NCI-H1436 treated with DMSO at 0.1 percent for 48 hours (cell line): ENCODE measurements around the gene SNCAIP.
"Not testable (repeated sequence)": the region's sequence is repeated elsewhere in the genome, so short reads cannot be mapped to it uniquely, and the experiment has no call there.

ENCODE experiments used
- DNase-seq: peaks from one replicate; lab custom pipeline; 2025; lab: John Stamatoyannopoulos, UW

The SNCAIP gene

DNA sequence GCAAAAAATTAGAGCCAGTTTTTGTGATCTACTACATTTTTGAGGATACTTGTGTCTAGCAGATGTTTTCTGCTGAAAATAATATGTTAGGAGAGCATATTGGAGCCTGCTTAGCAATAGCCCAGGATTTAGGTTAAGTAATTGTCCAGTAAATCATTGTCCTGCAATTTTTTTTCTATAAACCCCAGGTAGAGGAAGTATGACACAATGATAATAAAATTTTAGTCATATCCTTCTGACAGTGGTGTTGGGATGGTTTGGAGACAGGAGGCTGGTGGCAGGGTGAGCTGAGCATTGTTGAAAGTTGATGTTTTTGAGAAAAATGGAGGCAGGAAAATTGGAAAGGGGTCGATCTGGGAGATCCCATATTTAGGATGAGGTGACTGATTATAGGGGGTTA, 3.5 kb downstream of the SNCAIP start:
- DNase-seq, result no peak

DNA sequence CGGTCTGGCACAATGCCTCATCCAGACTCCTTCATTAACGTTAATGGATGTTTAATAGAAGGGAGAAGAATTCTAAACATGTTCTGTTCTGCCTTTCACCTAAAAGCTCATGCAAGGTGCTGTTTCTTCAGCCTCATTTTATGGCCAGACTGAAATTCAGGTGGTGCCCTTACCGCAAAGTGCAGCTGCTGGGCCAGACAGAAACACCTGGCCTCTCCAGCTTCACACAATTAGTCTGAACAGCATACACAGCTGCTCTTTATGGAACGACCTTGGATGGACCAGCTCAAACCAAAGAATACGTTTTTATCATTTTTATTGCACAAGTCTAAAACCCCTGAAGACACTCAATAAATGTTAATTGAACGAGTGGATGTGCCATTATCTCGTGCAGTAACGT, 4.6 kb downstream of the SNCAIP start:
- DNase-seq, result no peak

DNA sequence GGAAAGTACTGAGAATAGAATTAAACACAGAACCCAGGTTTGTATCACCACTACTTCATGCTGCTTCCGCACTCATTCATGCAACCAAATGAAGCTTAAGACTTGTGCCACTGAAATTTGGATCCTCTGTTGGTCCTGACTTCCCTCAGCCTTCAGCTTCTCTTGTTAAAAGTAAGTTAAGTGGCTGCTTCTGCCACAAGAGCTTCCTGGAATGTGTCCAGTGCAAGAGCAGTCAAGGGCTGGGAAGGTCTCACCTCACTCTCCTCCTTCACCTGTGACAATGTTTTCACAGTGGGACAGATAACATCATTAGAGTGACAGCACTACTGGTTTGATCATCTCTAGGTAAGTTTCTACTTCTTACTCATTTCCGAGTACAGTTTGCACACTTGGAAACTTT, 7.9 kb downstream of the SNCAIP start:
- no peak for DNase-seq

DNA sequence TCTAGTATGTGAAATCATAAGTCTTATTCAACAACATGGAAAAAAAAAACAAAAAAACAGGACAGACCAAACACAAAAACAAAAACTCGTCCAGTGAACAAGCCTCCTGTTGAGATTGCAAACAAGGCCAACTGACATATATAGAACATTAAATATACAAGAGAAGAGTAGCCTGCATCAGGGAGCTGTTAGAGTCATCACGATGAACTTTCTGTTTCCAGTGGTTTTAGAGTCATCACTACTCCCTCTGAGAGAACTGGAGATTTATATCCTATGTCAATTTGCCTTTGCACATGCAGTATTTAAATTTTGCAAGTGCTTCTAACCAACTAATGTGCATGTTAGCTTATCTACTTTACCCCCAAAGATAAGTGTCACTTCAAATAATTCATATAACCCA, 9.9 kb downstream of the SNCAIP start:
- no peak for DNase-seq

DNA sequence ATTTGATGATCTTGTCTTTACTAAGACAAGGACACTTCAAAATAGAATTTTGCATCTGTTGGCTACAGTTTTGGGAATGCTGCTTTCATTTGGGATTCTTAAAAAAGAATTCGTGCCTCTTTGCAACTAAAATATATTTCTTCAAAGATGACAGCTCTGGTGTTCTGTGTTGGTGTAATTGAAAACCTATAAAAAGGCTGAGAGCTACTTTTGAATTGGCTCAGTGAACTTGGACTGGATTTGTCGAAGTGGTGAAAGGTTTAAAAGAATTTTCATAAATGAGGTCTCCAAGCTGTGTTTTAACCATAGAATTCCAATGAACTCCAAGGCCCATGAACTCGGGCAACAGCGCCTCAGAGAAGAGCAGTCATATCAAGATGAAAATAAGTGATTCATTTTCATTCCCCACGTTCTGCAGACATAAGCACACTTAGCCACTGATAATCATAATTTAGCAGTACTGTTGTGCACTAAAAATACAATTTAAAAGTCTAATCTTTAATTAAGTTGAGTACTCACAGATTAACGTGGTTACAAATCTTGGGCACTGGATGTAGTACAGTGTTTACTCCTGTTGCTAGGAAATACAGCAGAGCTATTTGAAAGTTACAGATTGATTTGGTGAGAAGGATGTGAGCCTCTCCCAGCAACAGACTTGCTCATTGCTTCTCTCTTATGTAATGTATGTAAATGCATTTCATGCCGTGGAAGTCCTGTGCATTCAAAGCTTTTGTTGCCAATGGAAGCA, 10.9 kb downstream of the SNCAIP start:
- no peak for DNase-seq

DNA sequence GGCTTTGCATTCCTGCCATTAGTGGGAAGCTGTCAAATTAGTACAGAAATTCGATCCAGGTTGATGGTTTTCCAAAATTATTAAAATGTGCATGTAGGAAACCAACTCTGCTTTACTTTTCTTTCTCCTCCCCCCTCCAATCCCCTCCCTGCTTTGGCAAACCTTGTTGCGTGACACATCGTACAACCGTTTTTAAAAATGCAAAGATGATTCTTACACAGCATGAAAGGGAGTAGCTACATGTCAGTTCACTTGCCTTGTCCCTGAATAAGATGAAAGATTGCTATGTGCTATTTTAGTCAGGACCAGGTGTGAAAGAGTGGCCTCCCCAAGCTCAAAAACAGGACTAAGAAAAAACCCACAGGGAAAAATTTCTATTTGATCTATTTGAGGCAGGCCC, 11.7 kb downstream of the SNCAIP start:
- DNase-seq, result no peak

DNA sequence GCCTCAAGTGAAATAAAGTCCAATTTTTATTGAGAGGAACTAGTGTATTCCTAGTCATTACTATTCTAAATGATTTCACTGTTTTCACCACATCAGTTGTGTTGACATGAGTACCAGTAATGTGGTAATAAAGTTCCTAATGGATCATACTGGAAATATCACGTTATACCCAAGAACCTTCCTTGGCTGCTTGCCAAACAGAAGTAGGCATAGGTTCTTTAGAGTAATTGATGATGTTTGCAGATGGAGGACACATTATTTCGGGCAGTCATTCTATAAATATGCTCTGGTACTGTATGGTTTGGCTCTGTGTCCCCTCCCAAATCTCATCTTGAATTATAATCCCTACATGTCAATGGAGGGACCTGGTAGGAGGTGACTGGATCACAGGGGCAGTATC, 15.1 kb downstream of the SNCAIP start:
- DNase-seq, result no peak

DNA sequence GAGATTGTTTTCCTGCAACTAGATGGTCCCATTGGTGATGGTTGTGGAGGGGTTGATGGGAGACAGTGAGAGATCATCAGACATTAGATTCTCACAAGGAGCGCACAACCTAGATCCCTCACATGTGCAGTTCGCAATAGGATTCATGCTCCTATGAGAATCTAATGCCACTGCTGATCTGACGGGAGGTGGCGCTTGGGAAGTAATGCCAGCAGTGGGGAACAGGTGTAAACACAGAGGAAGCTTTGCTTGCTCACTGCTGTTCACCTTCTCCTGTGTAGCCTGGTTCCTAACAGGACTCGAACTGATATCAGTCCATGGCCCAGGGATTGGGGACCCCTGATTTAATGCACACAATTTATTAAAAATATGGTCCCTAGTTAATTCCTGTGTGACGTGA, 18.8 kb downstream of the SNCAIP start:
- no peak for DNase-seq

DNA sequence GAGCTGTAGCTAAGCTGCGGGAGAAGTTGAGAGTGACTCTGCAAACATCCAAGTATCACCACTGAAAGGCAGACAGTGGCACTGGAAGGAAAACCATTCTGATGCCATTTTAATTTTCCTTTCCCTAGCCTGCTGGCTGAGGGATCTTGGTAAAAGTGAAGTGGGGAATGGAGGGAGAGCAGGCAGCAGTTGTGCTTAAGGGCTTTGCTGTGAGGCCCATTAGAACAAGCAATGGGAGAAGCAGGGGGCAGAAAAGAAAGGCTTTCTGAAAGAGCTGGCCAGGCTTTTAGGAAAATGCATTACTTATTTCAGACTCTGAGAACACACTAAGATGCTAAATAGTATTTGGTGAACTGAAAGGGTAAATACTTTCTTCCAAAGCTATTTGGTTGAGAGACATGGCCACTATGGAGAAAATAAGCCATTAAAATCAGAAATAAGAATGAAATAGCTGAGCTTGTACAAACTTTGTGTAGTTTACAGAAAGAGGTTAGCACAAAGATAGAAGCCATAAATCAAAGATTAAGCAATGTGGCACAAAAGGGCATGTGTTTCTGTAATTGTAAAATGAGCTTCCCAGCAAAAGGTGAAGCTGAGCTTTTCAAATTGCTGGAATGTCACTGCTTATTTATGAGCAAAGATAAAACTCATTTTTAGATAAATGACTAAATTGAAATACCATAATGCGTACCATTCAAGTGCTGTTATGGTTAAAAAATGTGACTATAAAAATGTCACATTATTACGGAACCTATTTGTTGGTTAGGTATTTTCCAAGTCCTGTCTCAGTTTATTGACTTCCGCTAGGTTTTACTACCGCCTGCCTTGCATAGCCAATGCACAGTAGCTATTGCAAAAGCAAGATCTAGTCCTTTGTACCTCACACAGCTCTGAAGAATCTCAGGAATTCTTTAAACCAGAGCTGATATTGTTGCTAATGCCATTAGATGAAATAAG, 20.8 kb downstream of the SNCAIP start:
- no peak for DNase-seq

DNA sequence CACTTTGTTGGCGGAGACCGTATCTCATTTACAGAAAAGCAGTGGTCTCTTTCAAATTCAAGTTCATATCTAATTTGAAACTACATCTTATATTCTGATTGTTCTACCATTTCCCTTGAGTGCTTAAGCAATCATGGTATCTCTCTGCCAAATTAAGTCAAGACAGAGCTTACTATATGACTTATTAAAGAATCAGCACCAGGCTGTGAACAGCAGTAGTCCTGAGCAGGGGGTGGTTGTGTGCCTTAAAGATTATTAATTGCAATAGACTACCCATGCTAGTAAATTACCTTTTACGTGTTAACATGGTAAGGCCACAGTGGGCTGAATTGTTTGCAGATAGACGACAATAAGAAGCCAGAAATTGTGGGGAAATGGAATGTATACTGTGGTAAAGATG, 21.5 kb downstream of the SNCAIP start:
- DNase-seq, result no peak

DNA sequence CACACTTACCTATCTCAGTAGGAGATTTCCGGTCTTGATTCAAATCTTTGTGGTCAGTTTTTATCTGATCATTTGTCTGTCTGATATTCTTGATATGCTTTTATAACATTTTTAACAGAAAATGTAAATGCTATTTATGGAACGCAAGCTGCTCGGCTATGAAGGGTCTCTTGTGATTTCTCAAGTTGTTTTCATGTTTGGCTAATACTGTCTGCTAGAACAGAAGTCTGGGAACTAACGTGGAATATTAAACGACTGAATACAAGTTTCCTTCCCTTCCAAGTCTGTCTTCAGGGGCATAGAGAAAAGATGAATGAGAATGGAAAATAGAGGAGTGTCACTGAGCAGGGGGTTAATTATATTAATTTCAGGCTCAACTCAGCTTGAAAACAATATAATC, 27.6 kb downstream of the SNCAIP start:
- DNase-seq, result no peak

DNA sequence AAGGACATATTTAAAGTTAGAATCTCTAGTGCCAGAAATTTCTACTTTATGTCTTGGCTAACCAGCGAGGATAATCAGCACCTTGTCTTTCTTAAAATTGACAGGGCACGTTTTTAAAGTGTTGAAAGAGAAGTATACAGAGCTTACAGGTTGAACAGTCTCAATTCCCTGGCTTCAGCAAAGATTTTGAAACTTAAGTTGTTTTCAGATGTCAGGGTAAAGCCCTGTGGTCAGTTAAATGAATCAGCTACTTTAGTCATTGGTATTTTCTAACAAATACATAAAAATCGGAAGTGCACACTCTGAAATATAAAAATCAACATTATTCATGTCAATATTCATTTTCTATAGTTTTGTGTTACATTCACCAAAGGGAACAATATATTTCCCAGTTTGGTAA, 29.1 kb downstream of the SNCAIP start:
- DNase-seq, result no peak

DNA sequence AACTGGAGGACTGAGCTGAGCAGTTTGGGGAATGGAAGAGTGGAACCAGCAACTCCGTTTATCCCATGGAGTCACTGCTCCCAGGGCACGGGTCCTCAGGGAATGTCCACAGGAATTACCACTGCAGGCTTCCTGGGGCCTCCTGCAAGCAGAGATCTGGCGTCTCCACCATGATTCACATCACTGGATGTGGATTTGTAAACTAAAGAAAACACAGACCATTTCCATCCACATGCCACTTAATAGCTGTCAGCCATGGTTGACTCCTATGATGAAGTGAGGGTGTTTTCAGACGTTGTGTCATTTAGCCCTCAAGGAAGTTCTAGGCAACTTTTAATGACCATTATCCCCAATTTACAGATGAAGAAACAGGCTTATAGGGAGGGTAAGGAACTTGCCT, 30.2 kb downstream of the SNCAIP start:
- DNase-seq, result no peak

DNA sequence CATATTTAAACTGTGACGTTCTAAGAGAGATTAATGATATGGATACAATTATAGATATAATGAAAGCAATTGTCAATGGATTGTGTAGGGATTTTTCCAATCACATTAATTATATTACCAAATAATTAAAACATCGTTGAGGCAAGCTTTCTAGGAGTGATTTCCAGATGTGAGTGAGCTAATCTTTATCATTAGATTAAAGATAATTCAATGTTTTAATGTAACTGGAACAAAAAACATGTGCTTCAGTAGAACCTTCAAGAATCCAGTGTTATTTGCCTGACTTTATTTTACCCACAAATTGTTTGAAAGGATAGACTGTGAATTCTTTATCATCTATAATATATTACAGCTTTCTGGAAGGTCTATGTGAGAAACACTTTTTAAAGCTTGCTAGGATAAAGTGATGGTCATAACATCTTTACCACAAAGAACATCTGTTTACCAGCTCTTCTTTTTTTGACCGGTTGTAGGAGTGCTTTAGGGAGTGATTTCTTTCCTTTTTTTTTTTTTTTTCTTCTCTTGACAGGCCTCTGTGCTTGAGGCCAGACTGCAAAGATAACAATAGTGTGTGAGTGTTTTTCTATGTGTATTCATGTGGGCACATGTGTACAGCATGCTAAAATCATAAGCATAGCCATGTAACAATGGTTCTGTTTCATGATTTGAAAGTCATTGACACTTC, 35.0 kb downstream of the SNCAIP start:
- DNase-seq, result no peak

DNA sequence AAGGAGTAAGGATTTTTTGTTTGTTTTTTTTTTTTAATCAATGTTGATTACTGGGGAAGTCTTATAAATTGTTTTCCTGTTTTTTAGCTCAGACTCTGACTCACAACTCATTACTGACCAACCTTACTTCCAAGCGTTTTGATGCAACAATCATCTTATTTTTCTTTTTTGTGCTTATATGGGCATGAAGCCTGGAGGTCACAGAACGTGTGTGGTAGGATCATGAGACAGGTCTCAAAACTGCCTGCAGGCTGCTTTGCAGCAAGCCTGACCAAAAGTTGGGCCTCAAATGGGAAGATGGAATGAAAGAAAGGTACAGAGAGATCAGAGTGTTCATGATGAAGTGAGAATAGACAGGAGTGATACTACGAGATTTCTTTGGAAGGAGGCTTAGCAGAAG, 38.5 kb downstream of the SNCAIP start:
- DNase-seq, result no peak

DNA sequence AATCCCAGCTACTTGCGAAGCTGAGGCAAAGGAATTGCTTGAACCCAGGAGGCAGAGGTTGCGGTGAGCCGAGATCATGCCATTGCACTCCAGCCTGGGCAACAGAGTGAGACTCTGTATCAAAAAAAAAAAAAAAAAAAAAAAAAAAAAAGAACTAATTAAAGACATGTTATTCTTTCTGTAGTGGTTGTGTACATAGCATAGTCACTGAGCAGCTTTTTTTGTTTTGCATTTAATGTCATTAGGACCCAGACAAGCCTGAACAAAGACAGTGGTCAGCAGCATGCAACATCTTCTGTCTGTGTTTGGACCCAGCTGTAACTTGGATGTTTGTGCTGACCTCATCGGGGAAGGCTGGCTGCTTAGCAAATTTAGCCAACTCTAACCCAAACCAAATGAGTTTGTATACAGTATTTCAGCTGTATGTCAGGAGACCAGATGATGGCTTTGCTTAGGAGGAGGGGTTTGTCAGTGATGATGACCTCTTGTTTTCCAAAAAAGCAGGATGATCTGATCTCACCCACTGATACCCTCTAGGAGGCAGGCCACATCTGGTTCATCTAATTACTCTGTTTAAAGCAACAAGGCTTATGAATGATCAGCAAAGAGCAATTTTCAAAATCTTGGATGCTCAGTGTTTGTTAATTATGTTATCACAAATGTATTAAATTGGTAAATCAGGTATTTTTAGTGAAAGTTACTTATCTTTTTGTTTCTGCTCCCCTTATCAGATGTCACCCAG, 39.5 kb downstream of the SNCAIP start:
- DNase-seq, result no peak

DNA sequence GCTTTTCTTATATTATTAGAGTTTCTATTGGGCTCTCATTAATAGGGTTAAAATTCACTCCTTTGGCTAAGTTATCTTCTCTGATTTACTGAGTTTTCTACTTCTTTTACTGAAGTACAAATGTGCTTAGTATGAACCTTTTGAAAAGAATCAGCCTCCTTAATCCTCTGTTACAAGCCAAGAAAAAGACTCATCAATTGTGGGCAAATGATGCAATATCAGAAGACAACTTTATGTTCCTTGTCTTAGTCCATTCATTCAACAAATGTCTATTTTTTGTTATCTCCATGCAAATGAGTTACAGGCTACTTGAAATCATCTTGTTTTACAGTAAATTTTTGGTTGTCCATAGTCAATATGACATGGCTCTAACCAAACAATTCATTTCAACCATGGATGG, 40.3 kb downstream of the SNCAIP start:
- DNase-seq, result no peak

DNA sequence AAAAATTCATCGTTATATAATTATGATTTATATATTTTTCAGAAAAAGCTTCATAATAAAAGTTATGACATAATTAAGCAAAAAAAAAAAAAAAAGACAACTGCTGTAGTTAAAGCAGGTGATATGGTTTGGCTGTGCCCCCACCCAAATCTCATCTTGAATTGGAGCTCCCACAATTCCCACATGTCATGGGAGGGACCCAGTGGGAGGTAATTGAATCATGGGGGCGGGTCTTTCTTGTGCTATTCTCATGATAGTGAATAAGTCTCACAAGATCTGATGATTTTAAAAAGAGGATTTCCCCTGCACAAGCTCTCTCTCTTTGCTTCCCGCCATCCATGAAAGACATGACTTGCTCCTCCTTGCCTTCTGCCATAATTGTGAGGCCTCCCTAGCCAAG, 41.3 kb downstream of the SNCAIP start:
- DNase-seq, result not testable (repeated sequence)

DNA sequence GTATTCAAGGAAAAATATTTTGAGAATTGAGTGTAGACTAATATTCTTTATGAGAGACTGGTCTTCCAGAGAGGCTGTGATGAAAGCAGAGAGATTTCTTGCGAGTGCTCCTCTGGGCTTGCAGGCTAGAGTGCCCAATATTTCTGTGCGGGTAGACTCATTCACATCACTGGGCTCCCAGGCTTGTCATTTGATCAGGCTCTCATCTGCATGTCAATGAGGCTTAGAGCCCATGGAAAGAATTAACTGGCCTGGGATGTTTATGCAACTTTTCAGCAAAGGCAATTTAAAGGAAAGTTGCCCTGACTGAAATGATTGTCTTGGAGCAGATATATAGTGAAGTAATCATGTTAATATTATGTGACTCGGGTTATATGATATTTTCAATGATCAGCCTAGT, 42.3 kb downstream of the SNCAIP start:
- no peak for DNase-seq

DNA sequence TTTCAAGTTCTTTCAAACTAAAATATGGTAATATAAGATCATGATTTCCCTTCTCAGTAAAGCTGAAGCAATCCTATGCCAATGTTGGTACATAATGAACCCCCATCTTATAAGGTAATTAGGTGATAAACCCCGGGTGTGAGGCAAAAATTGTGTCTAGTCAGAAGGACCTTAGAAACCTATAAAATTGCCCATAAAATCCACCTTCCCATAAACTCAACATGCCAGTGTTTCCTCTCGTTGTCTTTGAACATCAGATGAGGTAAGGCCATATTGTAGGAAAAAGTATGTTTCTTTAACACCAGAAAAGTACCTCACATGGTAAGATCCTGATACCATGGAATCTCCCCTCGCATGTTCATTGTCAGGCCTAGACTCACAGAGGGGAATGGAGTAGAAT, 43.3 kb downstream of the SNCAIP start:
- no peak for DNase-seq

DNA sequence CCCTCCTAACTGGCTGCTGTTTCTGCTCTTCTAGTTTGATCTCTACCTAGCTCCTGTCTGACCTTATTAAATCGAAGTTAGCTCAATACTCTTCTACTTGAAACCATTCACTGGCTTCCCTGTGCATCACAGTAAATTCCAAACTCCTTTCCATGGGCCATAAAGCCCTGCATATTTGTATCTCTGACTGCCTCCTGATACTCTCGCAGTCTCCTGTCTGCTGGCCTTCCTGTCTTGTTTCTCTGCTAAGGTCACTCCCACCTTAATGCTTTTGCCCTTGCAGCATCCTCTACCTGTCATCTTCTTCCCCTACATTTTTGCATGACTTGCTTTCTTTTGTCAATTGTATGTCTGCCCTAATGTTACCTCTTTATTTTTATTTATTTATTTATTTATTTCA, 44.8 kb downstream of the SNCAIP start:
- DNase-seq, result no peak

DNA sequence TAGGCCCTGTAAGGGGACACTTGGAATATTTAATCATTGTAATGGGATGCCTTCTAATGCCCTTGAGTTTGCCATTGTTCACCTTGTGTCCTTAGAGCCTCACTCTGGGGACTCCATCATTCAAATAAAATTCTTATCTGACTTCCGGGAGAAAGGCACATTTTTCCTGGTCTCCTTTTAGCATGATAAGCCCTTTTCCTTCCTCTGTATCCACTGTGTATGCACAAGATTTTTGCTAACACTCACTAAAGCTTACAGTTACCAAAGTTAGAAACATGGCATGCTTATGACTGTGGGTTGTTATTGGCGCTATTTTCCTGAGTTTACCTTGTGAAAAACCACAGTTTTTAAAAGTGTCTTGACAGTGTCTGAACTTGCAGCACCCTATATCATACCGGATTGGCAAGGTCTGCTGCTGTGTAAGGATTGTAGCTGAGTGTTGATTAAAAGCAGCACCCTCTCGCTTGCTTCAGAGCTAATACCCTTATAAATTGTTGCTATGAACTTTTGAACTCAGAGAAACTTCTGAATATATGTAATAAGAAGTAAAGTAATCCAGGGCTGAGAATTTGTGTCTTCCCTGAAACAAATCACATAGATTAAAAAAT, 46.4 kb downstream of the SNCAIP start:
- no peak for DNase-seq
